Colonic mucosa (tissue), 4 donors: ENCODE data around the gene PPIA. TPM values are rescaled to one million over a fixed set of nuclear protein-coding genes. Genes with fewer than 3 reads are reported as not detected.

ENCODE experiments used
- DNase-seq: peaks from one replicate; pipeline ENCODE4 v3.0.0-alpha.2; 2020
- H3K27ac ChIP-seq: fragments of 200-600 bp; one replicate; pipeline ENCODE4 v1.8.0; 2021
- H3K27me3 ChIP-seq: fragments of 200-600 bp; one replicate; pipeline ENCODE4 v1.8.0; 2021
- H3K36me3 ChIP-seq: fragments of 200-600 bp; one replicate; pipeline ENCODE4 v1.8.0; 2021
- H3K4me1 ChIP-seq: fragments of 200-600 bp; one replicate; pipeline ENCODE4 v1.8.0; 2021; ENCODE audit warnings: mild to moderate bottlenecking
- H3K4me3 ChIP-seq: fragments of 200-600 bp; one replicate; pipeline ENCODE4 v1.8.0; 2021
- H3K9ac ChIP-seq, 2 donors: one replicate each; pipeline ENCODE4 v1.7.0; 2013; ENCODE audit warnings: control low read depth in 2 of 2, low read depth in 2 of 2, low read length in 2 of 2
- H3K9me3 ChIP-seq: fragments of 200-600 bp; one replicate; pipeline ENCODE4 v1.8.0; 2021
- CTCF ChIP-seq: fragments of 200-600 bp; IDR thresholded peaks from one replicate; pipeline ENCODE4 v1.8.0; 2022; ENCODE audit warnings: antibody characterized with exemption, mild to moderate bottlenecking
- intact Hi-C: fragments of 100-400 bp; cut with DNase I; formaldehyde crosslinking; loops from one replicate; pipeline ENCODE4 v1.14.1; 2022
- total RNA-seq, 2 donors: library from RNA; stranded (reverse); fragmentation: NEBNext Ultra II Directional in 1 of 2; extraction: Animal tissue kit (Norgen Biotek cat#: 25700) in 1 of 2; gene quantifications; one replicate each; pipeline ENCODE4 v1.2.1, GENCODE V29; 2021
- donor health status: healthy.
- donor health status: DM: no; HTN: no; CAD: no.
- donor health status: DM: no; HTN: no; CAD: no.

Gene PPIA
- total RNA-seq, 2 donors from 2014 or later = 1,435 to 2,110 TPM

- intact Hi-C loops = loop anchor here (10.0 kb wide), 1 partner anchor 174 kb away; no protein-coding TSS in a partner anchor
- Histone ChIP-seq H3K27me3 (no peaks in the 10 kb centered on the region), H3K36me3 (peaks cover 15% of the 10 kb centered on the region), H3K9ac (peak overlapping the region; percentile 7 to 58), H3K4me3 (no peak overlapping the region), H3K9me3 (no peaks in the 10 kb centered on the region), H3K4me1 (peaks cover 25% of the 10 kb centered on the region), H3K27ac (peak overlapping the region; percentile 55)
- DNase-seq = no peak
- TF ChIP-seq CTCF = no peak
These were observed 27.7 kb upstream of the PPIA start for GRCh38 chr7:44768628-44769371.

DNA sequence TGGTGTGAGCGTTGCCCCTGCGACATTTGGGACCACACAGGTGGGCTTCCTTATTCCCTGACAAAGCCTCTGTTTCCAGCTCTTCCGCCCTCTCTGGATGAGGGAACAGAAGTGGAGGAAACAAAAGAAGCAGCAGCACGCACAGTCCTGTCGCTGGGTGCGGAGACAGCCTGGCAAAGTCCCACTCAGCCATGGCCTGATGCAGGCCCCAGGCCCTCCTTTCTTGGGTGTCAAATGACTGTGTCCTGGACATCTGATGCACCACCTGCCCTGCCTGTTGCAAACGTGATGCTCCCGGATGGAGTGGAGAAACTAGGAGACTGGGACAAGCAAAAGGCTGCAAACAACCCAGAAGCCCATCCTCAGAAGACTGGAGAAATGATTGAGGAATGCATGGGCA, 27.1 kb upstream of the PPIA start:
- no peak for TF ChIP-seq CTCF
- Histone ChIP-seq H3K36me3 (peaks cover 9% of the 10 kb centered on the region), H3K4me3 (no peak overlapping the region), H3K9ac (no peak overlapping the region), H3K9me3 (no peaks in the 10 kb centered on the region), H3K4me1 (peaks cover 25% of the 10 kb centered on the region), H3K27ac (peak overlapping the region; percentile 33), H3K27me3 (no peaks in the 10 kb centered on the region)
- no peak for DNase-seq
- intact Hi-C loops = loop anchor here (10.0 kb wide), 1 partner anchor 175 kb away; no protein-coding TSS in a partner anchor

DNA sequence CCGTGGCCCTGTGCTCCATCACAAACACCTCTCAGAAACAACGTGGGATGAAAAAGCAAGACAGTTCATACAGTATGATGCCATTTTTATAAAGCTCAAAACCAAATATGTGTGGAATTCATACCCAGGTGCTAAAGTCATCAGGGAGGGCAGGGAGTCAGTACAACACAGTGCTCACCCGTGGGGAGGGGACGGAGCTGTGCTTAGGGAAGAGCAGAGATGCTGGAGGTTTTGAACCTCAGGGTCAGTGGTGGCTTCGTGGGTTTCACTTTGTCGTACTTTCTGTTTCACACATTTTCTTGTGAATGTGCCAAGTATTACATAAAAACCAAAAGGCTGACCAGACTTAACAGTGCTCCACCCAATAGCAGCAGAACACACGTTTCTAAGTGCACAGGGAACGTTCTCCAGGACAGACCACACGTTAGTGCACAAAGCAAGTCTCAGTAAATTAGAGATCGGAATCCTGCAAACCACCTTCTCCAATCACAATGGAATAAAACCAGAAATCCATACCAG, 26.6 kb upstream of the PPIA start:
- H3K36me3 ChIP-seq = peaks cover 4% of the 10 kb centered on the region
- peak overlapping the region; percentile 33 for H3K27ac ChIP-seq
- DNase-seq = no peak
- H3K27me3 ChIP-seq = no peaks in the 10 kb centered on the region
- intact Hi-C loops = loop anchor here (10.0 kb wide), 1 partner anchor 175 kb away; no protein-coding TSS in a partner anchor
- H3K9me3 ChIP-seq = no peaks in the 10 kb centered on the region
- H3K4me1 ChIP-seq = peaks cover 25% of the 10 kb centered on the region
- peak overlapping the region in 1 of 2 donors; percentile 44 for H3K9ac ChIP-seq
- H3K4me3 ChIP-seq = no peak overlapping the region
- TF ChIP-seq CTCF = no peak

- no peaks in the 10 kb centered on the region for H3K9me3 ChIP-seq
- DNase-seq = no peak
- intact Hi-C loops = no loop called here
- H3K27ac ChIP-seq = no peak overlapping the region
- H3K27me3 ChIP-seq = no peaks in the 10 kb centered on the region
- no peak overlapping the region for H3K9ac ChIP-seq
- no peak for TF ChIP-seq CTCF
- H3K4me1 ChIP-seq = peaks cover 25% of the 10 kb centered on the region
- H3K4me3 ChIP-seq = no peak overlapping the region
- no peaks in the 10 kb centered on the region for H3K36me3 ChIP-seq
These were observed 25.1 kb upstream of the PPIA start for GRCh38 chr7:44771358-44771757.

DNA sequence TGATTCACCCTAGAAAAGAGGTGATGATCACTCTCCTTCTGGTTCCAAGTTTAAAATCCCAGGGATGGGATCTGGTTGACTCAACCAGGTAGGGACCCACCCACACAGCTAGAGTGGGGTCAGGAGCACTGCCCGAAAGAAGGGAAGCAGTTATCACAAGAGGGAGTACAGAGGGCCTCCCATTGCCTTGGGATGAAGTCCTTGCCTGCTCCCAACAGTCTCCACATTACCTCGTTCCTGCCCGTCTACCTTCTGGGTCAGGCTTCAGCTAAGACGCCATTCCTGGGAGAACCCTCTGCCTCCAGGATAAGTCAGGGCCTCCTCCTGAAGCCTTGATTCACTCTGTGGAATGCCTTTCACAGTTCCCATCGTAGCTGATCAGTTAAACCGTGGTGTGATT, 24.0 kb upstream of the PPIA start:
- Histone ChIP-seq H3K9ac (no peak overlapping the region), H3K36me3 (no peaks in the 10 kb centered on the region), H3K4me3 (no peak overlapping the region), H3K9me3 (no peaks in the 10 kb centered on the region), H3K4me1 (peaks cover 25% of the 10 kb centered on the region), H3K27ac (no peak overlapping the region), H3K27me3 (no peaks in the 10 kb centered on the region)
- TF ChIP-seq CTCF = no peak
- DNase-seq = no peak
- intact Hi-C loops = no loop called here
